MM.1S (cell line): ENCODE results near the gene HOMER2.

Experiments
- CTCF ChIP-seq: fragments of 300-600 bp; sonication (generic); IDR thresholded peaks from 2 replicates; pipeline ENCODE4 v1.5.1; 2016; ENCODE audit warnings: antibody characterized with exemption, low read length, mixed read lengths
- EZH2 ChIP-seq: fragments of 300-600 bp; sonication (generic); optimal IDR thresholded peaks from 2 replicates; pipeline ENCODE3; 2017; ENCODE audit warnings: low read depth, mild to moderate bottlenecking, antibody characterized with exemption, low read length, mixed read lengths
- EZH2phosphoT487 ChIP-seq: fragments of 300-600 bp; sonication (generic); IDR thresholded peaks from 2 replicates; pipeline ENCODE4 v1.6.1; 2018; ENCODE audit warnings: antibody characterized with exemption, low read length

GRCh38 chr15:82970078-82970686 is 17.7 kb upstream of the HOMER2 start:
- TF ChIP-seq CTCF (no peak), EZH2phosphoT487 (no peak), EZH2 (no peak)
